Left ventricle myocardium superior (tissue), 1 donor: ENCODE data around the gene OSBP2. TPM values are rescaled to one million over a fixed set of nuclear protein-coding genes. Genes with fewer than 3 reads are reported as not detected.

Experiments used
- ATAC-seq: fragments of 200-7000 bp; cut with Tn5 transposase; one replicate; pipeline ENCODE4 v1.9.1; 2020; ENCODE audit warnings: mild to moderate bottlenecking, moderate library complexity
- DNase-seq: peaks from one replicate; pipeline ENCODE4 v3.0.0-alpha.2; 2020
- intact Hi-C: fragments of 100-400 bp; cut with micrococcal nuclease; formaldehyde crosslinking; loops from one replicate; pipeline ENCODE4 v1.11.0; 2022
- long read RNA-seq: library from polyadenylated mRNA; unstranded; transcript quantifications from one replicate; pipeline ENCODE4 v2.0.0, GENCODE V29; 2021
- total RNA-seq: library from RNA; stranded (reverse); fragmentation: NEBNext Ultra II Directional; extraction: Animal tissue kit (Norgen Biotek cat#: 25700); gene quantifications from one replicate; pipeline ENCODE4 v1.2.1, GENCODE V29; 2021
- donor health status: DM: no; HTN: yes; CAD: no; lungs with severe emphysema.

Gene OSBP2
- 16.0 TPM for total RNA-seq
- long read RNA-seq, partial matches to known transcripts = 7 of 19 reads
- long read RNA-seq, other reads (novel, unspliced or antisense) = 9 of 19 reads

- peak; percentile 60 for DNase-seq
- intact Hi-C loops = no loop called here
- ATAC-seq = peak; percentile 85
Observed at GRCh38 chr22:30694640-30695350, at the start of gene OSBP2. Gene OSBP2, plus strand, starts transcription at chr22:30694874. Its CDS starts 36 bp downstream, at chr22:30694910.

GRCh38 chr22:30646518-30647160 is 48.0 kb upstream of the OSBP2 start:
- no peak for ATAC-seq
- intact Hi-C loops = no loop called here
- no peak for DNase-seq

GRCh38 chr22:30647536-30647935 is 47.1 kb upstream of the OSBP2 start:
- intact Hi-C loops = no loop called here
- ATAC-seq (no peak), DNase-seq (no peak)

GRCh38 chr22:30648825-30649224 is 45.8 kb upstream of the OSBP2 start:
- intact Hi-C loops = no loop called here
- DNase-seq (no peak), ATAC-seq (no peak)

GRCh38 chr22:30649430-30650007 is 45.2 kb upstream of the OSBP2 start:
- peak; percentile 57 for ATAC-seq
- DNase-seq = no peak
- intact Hi-C loops = no loop called here

GRCh38 chr22:30650508-30651116 is 44.1 kb upstream of the OSBP2 start:
- ATAC-seq (peak; percentile 13), DNase-seq (no peak)
- intact Hi-C loops = no loop called here

- no peak for ATAC-seq
- intact Hi-C loops = no loop called here
- no peak for DNase-seq
Observed at GRCh38 chr22:30652852-30653251, 41.8 kb upstream of the OSBP2 start.

- ATAC-seq (no peak), DNase-seq (no peak)
- intact Hi-C loops = no loop called here
Observed at GRCh38 chr22:30654361-30654760, 40.3 kb upstream of the OSBP2 start.

GRCh38 chr22:30655532-30655931 is 39.1 kb upstream of the OSBP2 start:
- intact Hi-C loops = no loop called here

GRCh38 chr22:30662040-30662439 is 32.6 kb upstream of the OSBP2 start:
- DNase-seq (no peak), ATAC-seq (no peak)
- intact Hi-C loops = no loop called here

More at GRCh38 chr22:30655532-30655931, 39.1 kb upstream of the OSBP2 start:
- DNase-seq = no peak
- no peak for ATAC-seq

- DNase-seq (no peak), ATAC-seq (no peak)
- intact Hi-C loops = no loop called here
Observed at GRCh38 chr22:30664798-30665197, 29.9 kb upstream of the OSBP2 start.

GRCh38 chr22:30665266-30665665 is 29.4 kb upstream of the OSBP2 start:
- DNase-seq (no peak), ATAC-seq (no peak)
- intact Hi-C loops = no loop called here

GRCh38 chr22:30665786-30666185 is 28.9 kb upstream of the OSBP2 start:
- DNase-seq (no peak), ATAC-seq (no peak)
- intact Hi-C loops = no loop called here

GRCh38 chr22:30667107-30667493 is 27.6 kb upstream of the OSBP2 start:
- intact Hi-C loops = no loop called here
- no peak for DNase-seq
- ATAC-seq = no peak

- intact Hi-C loops = no loop called here
- DNase-seq (peak; percentile 97), ATAC-seq (peak; percentile 100)
Observed at GRCh38 chr22:30667494-30668385, 26.9 kb upstream of the OSBP2 start, which contains the start of gene DUSP18. Gene DUSP18, minus strand, starts transcription at chr22:30667875. Its CDS starts 3,872 bp downstream, at chr22:30664003.

GRCh38 chr22:30668386-30668710 is 26.3 kb upstream of the OSBP2 start:
- intact Hi-C loops = no loop called here
- DNase-seq (no peak), ATAC-seq (no peak)

GRCh38 chr22:30671071-30671470 is 23.6 kb upstream of the OSBP2 start:
- no peak for DNase-seq
- ATAC-seq = no peak
- intact Hi-C loops = no loop called here

- ATAC-seq = no peak
- intact Hi-C loops = no loop called here
- no peak for DNase-seq
Observed at GRCh38 chr22:30673136-30673535, 21.5 kb upstream of the OSBP2 start.

- ATAC-seq = no peak
- DNase-seq = no peak
- intact Hi-C loops = no loop called here
Observed at GRCh38 chr22:30674482-30674881, 20.2 kb upstream of the OSBP2 start.
